Esophagus (tissue), 2 donors: ENCODE measurements around the gene CMIP. TPM values are rescaled to one million over a fixed set of nuclear protein-coding genes. Genes with fewer than 3 reads are reported as not detected.
A peak's percentile ranks its signal among the peaks of the same experiment; 100 is the strongest.

Experiments used
- H3K27ac ChIP-seq, 2 donors: one replicate each; pipeline ENCODE4 v1.5.1; 2013; ENCODE audit warnings: low read depth in 2 of 2, mild to moderate bottlenecking in 2 of 2, inconsistent platforms in 1 of 2, low read length in 1 of 2, moderate library complexity in 1 of 2
- H3K27me3 ChIP-seq, 2 donors: one replicate each; pipeline ENCODE4 v1.6.1; 2013; ENCODE audit warnings: low read length in 2 of 2, control low read depth in 1 of 2, mild to moderate bottlenecking in 1 of 2; ENCODE audit not compliant: insufficient read depth in 2 of 2, control insufficient read depth in 1 of 2
- H3K36me3 ChIP-seq, 2 donors: one replicate each; pipeline ENCODE4 v1.6.1; 2013; ENCODE audit warnings: low read length in 1 of 2; ENCODE audit not compliant: control insufficient read depth in 2 of 2, insufficient read depth in 2 of 2
- H3K4me1 ChIP-seq, 2 donors: one replicate each; pipeline ENCODE4 v1.6.1; 2013; ENCODE audit warnings: low read length in 1 of 2; ENCODE audit not compliant: control insufficient read depth in 2 of 2, insufficient read depth in 2 of 2
- H3K4me3 ChIP-seq, 2 donors: one replicate each; pipeline ENCODE4 v1.5.1; 2013; ENCODE audit warnings: low read length in 2 of 2, mild to moderate bottlenecking in 2 of 2, low read depth in 1 of 2, moderate library complexity in 1 of 2
- H3K9me3 ChIP-seq, 2 donors: one replicate each; pipeline ENCODE4 v1.6.1; 2013; ENCODE audit warnings: mild to moderate bottlenecking in 2 of 2, low read depth in 1 of 2, low read length in 1 of 2, moderate library complexity in 1 of 2; ENCODE audit not compliant: control insufficient read depth in 2 of 2, insufficient read depth in 1 of 2
- WGBS, 2 donors: extraction: QIAGEN DNeasy Blood & Tissue Kit; methylation state at CpG; one replicate each; pipeline ENCODE4 v1.1.7; 2013; 5-methylcytosine and 5-hydroxymethylcytosine counted together
- polyA plus RNA-seq, 2 donors: library from polyadenylated mRNA; stranded (reverse); fragments of 200-250 nt; gene quantifications; one replicate each; pipeline ENCODE4 v1.2.3, GENCODE V29; 2013
- donor health status: healthy with polysubstance abuse.
- donor health status: Bipolar disorder and iron deficiency.

The CMIP gene
- polyA plus RNA-seq, 2 donors = 16.9 to 19.3 TPM

GRCh38 chr16:81703177-81704155 is 258.9 kb downstream of the CMIP start:
- H3K27ac ChIP-seq = no peak overlapping the region
- no peak overlapping the region for H3K4me3 ChIP-seq
- H3K27me3 ChIP-seq = no peaks in the 10 kb centered on the region
- H3K36me3 ChIP-seq = peaks cover 19 to 65% of the 10 kb centered on the region in 2 donors
- peaks cover 4 to 14% of the 10 kb centered on the region in 2 donors for H3K4me1 ChIP-seq
- WGBS, 2 donors = 69 to 70% methylated on average over 25 to 27 of the region's 27 CpGs
- H3K9me3 ChIP-seq = no peaks in the 10 kb centered on the region

- H3K27me3 ChIP-seq = no peaks in the 10 kb centered on the region
- peaks cover 19 to 58% of the 10 kb centered on the region in 2 donors for H3K36me3 ChIP-seq
Observed at GRCh38 chr16:81705261-81705660, 260.7 kb downstream of the CMIP start.

GRCh38 chr16:81706327-81707295 is 262.0 kb downstream of the CMIP start:
- peak overlapping the region; percentile 77 to 89 for H3K27ac ChIP-seq

More at GRCh38 chr16:81705261-81705660, 260.7 kb downstream of the CMIP start:
- no peak overlapping the region for H3K27ac ChIP-seq
- no peak overlapping the region for H3K4me3 ChIP-seq
- 95 to 96% methylated on average over 13 of the region's 13 CpGs for WGBS, 2 donors
- no peaks in the 10 kb centered on the region for H3K9me3 ChIP-seq
- H3K4me1 ChIP-seq = peaks cover 4 to 14% of the 10 kb centered on the region in 2 donors

GRCh38 chr16:81707411-81708265 is 263.0 kb downstream of the CMIP start:
- Histone ChIP-seq H3K27ac (peak overlapping the region; percentile 77 to 89), H3K36me3 (peaks cover 13 to 43% of the 10 kb centered on the region in 2 donors)
- WGBS, 2 donors = 47 to 50% methylated on average over 27 of the region's 27 CpGs

More at GRCh38 chr16:81706327-81707295, 262.0 kb downstream of the CMIP start:
- Histone ChIP-seq H3K4me1 (peaks cover 4 to 18% of the 10 kb centered on the region in 2 donors), H3K27me3 (no peaks in the 10 kb centered on the region), H3K4me3 (no peak overlapping the region), H3K36me3 (peaks cover 15 to 47% of the 10 kb centered on the region in 2 donors), H3K9me3 (no peaks in the 10 kb centered on the region)
- 83 to 88% methylated on average over 26 of the region's 26 CpGs for WGBS, 2 donors

GRCh38 chr16:81708266-81709015 is 263.8 kb downstream of the CMIP start:
- H3K27ac ChIP-seq = peak overlapping the region in 1 of 2 donors; percentile 89
- H3K4me3 ChIP-seq = no peak overlapping the region
- H3K36me3 ChIP-seq = peaks cover 13 to 40% of the 10 kb centered on the region in 2 donors
- no peaks in the 10 kb centered on the region for H3K27me3 ChIP-seq
- peaks cover 4 to 21% of the 10 kb centered on the region in 2 donors for H3K4me1 ChIP-seq
- H3K9me3 ChIP-seq = no peaks in the 10 kb centered on the region
- 55 to 58% methylated on average over 11 of the region's 11 CpGs for WGBS, 2 donors

More at GRCh38 chr16:81707411-81708265, 263.0 kb downstream of the CMIP start:
- Histone ChIP-seq H3K4me1 (peaks cover 4 to 21% of the 10 kb centered on the region in 2 donors), H3K4me3 (no peak overlapping the region), H3K9me3 (no peaks in the 10 kb centered on the region), H3K27me3 (no peaks in the 10 kb centered on the region)

- Histone ChIP-seq H3K27ac (no peak overlapping the region), H3K4me1 (peaks cover 4 to 21% of the 10 kb centered on the region in 2 donors), H3K36me3 (peaks cover 13 to 35% of the 10 kb centered on the region in 2 donors), H3K4me3 (no peak overlapping the region), H3K9me3 (no peaks in the 10 kb centered on the region), H3K27me3 (no peaks in the 10 kb centered on the region)
- WGBS, 2 donors = 76 to 82% methylated on average over 21 of the region's 21 CpGs
Observed at GRCh38 chr16:81709016-81709900, 264.6 kb downstream of the CMIP start.

GRCh38 chr16:81710044-81710443 is 265.4 kb downstream of the CMIP start:
- Histone ChIP-seq H3K4me1 (peaks cover 4 to 21% of the 10 kb centered on the region in 2 donors), H3K9me3 (no peaks in the 10 kb centered on the region), H3K27ac (no peak overlapping the region), H3K36me3 (peaks cover 7 to 32% of the 10 kb centered on the region in 2 donors), H3K27me3 (no peaks in the 10 kb centered on the region), H3K4me3 (no peak overlapping the region)
- 92 to 94% methylated on average over 20 of the region's 20 CpGs for WGBS, 2 donors
